GM18502 (cell line): ENCODE measurements around the gene TBX4.

Experiments used
- ATAC-seq: cut with Tn5 transposase; IDR thresholded peaks from one replicate; pipeline ENCODE4 v1.9.1; 2021; ENCODE audit warnings: mild to moderate bottlenecking; ENCODE audit not compliant: unreplicated experiment, poor library complexity

Gene TBX4

GRCh38 chr17:61412860-61413660 lies 39.2 kb upstream of the TBX4 start:
- peak; percentile 4 for ATAC-seq

GRCh38 chr17:61413661-61414126 lies 38.5 kb upstream of the TBX4 start:
- ATAC-seq = no peak

- ATAC-seq = no peak
These were observed 37.9 kb upstream of the TBX4 start for GRCh38 chr17:61414141-61414935.

- ATAC-seq = no peak
These were observed 37.3 kb upstream of the TBX4 start for GRCh38 chr17:61414936-61415251.

GRCh38 chr17:61415374-61416210 lies 36.6 kb upstream of the TBX4 start:
- no peak for ATAC-seq

GRCh38 chr17:61416211-61416539 lies 36.0 kb upstream of the TBX4 start:
- ATAC-seq = no peak

- ATAC-seq = peak; percentile 53
These were observed 35.5 kb upstream of the TBX4 start for GRCh38 chr17:61416540-61417363.

- ATAC-seq = no peak
These were observed 33.8 kb upstream of the TBX4 start for GRCh38 chr17:61418449-61418848.

GRCh38 chr17:61419496-61420046 lies 32.7 kb upstream of the TBX4 start:
- no peak for ATAC-seq

GRCh38 chr17:61420052-61420451 lies 32.2 kb upstream of the TBX4 start:
- ATAC-seq = no peak

GRCh38 chr17:61420745-61421398 lies 31.4 kb upstream of the TBX4 start:
- no peak for ATAC-seq

GRCh38 chr17:61421460-61421859 lies 30.8 kb upstream of the TBX4 start:
- ATAC-seq = no peak

GRCh38 chr17:61422116-61422799 lies 30.0 kb upstream of the TBX4 start:
- ATAC-seq = no peak

- no peak for ATAC-seq
These were observed 29.4 kb upstream of the TBX4 start for GRCh38 chr17:61422869-61423268.

GRCh38 chr17:61423967-61424649 lies 28.1 kb upstream of the TBX4 start:
- no peak for ATAC-seq

- no peak for ATAC-seq
These were observed 26.3 kb upstream of the TBX4 start for GRCh38 chr17:61425682-61426481.
